GM11168 (cell line): Measurements from ENCODE around the gene KCNQ2.

Experiments
- in situ Hi-C: fragments of 300-500 bp; cut with MboI; formaldehyde crosslinking; loops from one replicate; pipeline ENCODE4 v1.12.0; 2022; ENCODE audit warnings: low sequenced_read_pairs; ENCODE audit not compliant: unreplicated experiment

Gene KCNQ2

GRCh38 chr20:63409066-63409833, 63.2 kb downstream of the KCNQ2 start:
- in situ Hi-C loops: no loop called here

- in situ Hi-C loops: no loop called here
Measured at GRCh38 chr20:63408684-63409046, 63.8 kb downstream of the KCNQ2 start.

- in situ Hi-C loops: no loop called here
Measured at GRCh38 chr20:63407928-63408683, 64.3 kb downstream of the KCNQ2 start.

GRCh38 chr20:63406617-63407245, 65.7 kb downstream of the KCNQ2 start:
- in situ Hi-C loops: no loop called here

- in situ Hi-C loops: no loop called here
Measured at GRCh38 chr20:63406011-63406410, 66.4 kb downstream of the KCNQ2 start.

- in situ Hi-C loops: no loop called here
Measured at GRCh38 chr20:63405102-63405730, 67.2 kb downstream of the KCNQ2 start.

- in situ Hi-C loops: no loop called here
Measured at GRCh38 chr20:63404129-63405085, 68.0 kb downstream of the KCNQ2 start.

GRCh38 chr20:63403403-63404105, 68.9 kb downstream of the KCNQ2 start:
- in situ Hi-C loops: no loop called here

- in situ Hi-C loops: no loop called here
Measured at GRCh38 chr20:63402860-63403220, 69.6 kb downstream of the KCNQ2 start.

GRCh38 chr20:63402181-63402859, 70.1 kb downstream of the KCNQ2 start:
- in situ Hi-C loops: no loop called here

GRCh38 chr20:63401384-63402110, 70.9 kb downstream of the KCNQ2 start:
- in situ Hi-C loops: no loop called here

GRCh38 chr20:63400486-63401210, 71.8 kb downstream of the KCNQ2 start:
- in situ Hi-C loops: no loop called here

GRCh38 chr20:63399596-63400375, 72.7 kb downstream of the KCNQ2 start:
- in situ Hi-C loops: no loop called here

GRCh38 chr20:63398744-63399514, 73.5 kb downstream of the KCNQ2 start:
- in situ Hi-C loops: no loop called here

- in situ Hi-C loops: no loop called here
Measured at GRCh38 chr20:63397946-63398450, 74.5 kb downstream of the KCNQ2 start.
